IMR-90 (cell line): Measurements from ENCODE around the gene ARHGEF38. TPM values are rescaled to one million over a fixed set of nuclear protein-coding genes. Genes with fewer than 3 reads are reported as not detected.

Source experiments
- ATAC-seq: fragments of 200-7000 bp; cut with Tn5 transposase; 2 replicates; pipeline ENCODE4 v1.9.1; 2020; ENCODE audit warnings: low read depth, mild to moderate bottlenecking, moderate library complexity
- BruUV-seq: library from RNA; stranded (reverse); fragments of 400-500 nt; replicated peaks from 2 replicates; lab custom pipeline; 2021; lab: Mats Ljungman, UMichigan
- CTCF ChIA-PET: fragments of 300-600 bp; formaldehyde crosslinking; extraction: SDS; loops from one replicate; lab custom pipeline; 2021; ENCODE audit warnings: antibody characterized with exemption; lab: Yijun Ruan, JAX
- POLR2A ChIA-PET: fragments of 300-600 bp; sonication (Branson Sonifier 250); formaldehyde crosslinking; loops from one replicate; lab custom pipeline; 2022; ENCODE audit warnings: antibody characterized with exemption; ENCODE audit not compliant: unreplicated experiment; lab: Charles Lee
- DNase-seq: peaks from one replicate; pipeline ENCODE4 v3.0.0; 2013
- H2AFZ ChIP-seq: replicated peaks from 2 replicates; pipeline ENCODE3; 2013; ENCODE audit warnings: low read length, mild to moderate bottlenecking; ENCODE audit not compliant: poor library complexity
- H2AK5ac ChIP-seq: 2 replicates; pipeline ENCODE4 v1.6.1; 2013; ENCODE audit warnings: low read depth, low read length, inconsistent platforms
- H2AK9ac ChIP-seq: replicated peaks from 2 replicates; pipeline ENCODE3; 2013; ENCODE audit warnings: mild to moderate bottlenecking, low read depth, low read length, moderate library complexity; ENCODE audit not compliant: poor library complexity
- H2BK120ac ChIP-seq: 2 replicates; pipeline ENCODE4 v1.6.1; 2013; ENCODE audit warnings: low read depth, low read length, inconsistent platforms
- H2BK15ac ChIP-seq: 3 replicates; pipeline ENCODE4 v1.6.1; 2013; ENCODE audit warnings: low read depth, low read length, inconsistent platforms
- H2BK20ac ChIP-seq: 2 replicates; pipeline ENCODE4 v1.6.1; 2013; ENCODE audit warnings: low read depth, mild to moderate bottlenecking, inconsistent platforms, low read length, moderate library complexity
- H2BK5ac ChIP-seq: 2 replicates; pipeline ENCODE4 v1.6.1; 2013; ENCODE audit warnings: mild to moderate bottlenecking, low read depth, low read length, inconsistent platforms; ENCODE audit not compliant: poor library complexity, severe bottlenecking
- H3K14ac ChIP-seq: replicated peaks from 2 replicates; pipeline ENCODE4 v1.6.1; 2013; ENCODE audit warnings: low read depth, low read length, inconsistent platforms
- H3K18ac ChIP-seq: 2 replicates; pipeline ENCODE4 v1.6.1; 2013; ENCODE audit warnings: low read depth, low read length, control low read depth
- H3K23ac ChIP-seq: 2 replicates; pipeline ENCODE4 v1.6.1; 2013; ENCODE audit warnings: low read depth, low read length, inconsistent platforms
- H3K27ac ChIP-seq: 2 replicates; pipeline ENCODE4 v1.5.1; 2013; ENCODE audit warnings: mild to moderate bottlenecking, control low read depth, low read length; ENCODE audit not compliant: insufficient read depth
- H3K27me3 ChIP-seq: 2 replicates; pipeline ENCODE4 v1.6.1; 2013; ENCODE audit warnings: low read length; ENCODE audit not compliant: control insufficient read depth, insufficient read depth
- H3K36me3 ChIP-seq: 2 replicates; pipeline ENCODE4 v1.6.1; 2013; ENCODE audit warnings: low read length, mixed read lengths; ENCODE audit not compliant: control insufficient read depth, insufficient read depth
- H3K4ac ChIP-seq: 2 replicates; pipeline ENCODE4 v1.6.1; 2013; ENCODE audit warnings: low read depth, low read length, inconsistent platforms
- H3K4me1 ChIP-seq: 2 replicates; pipeline ENCODE4 v1.6.1; 2013; ENCODE audit warnings: low read length, mixed read lengths; ENCODE audit not compliant: control insufficient read depth, insufficient read depth
- H3K4me2 ChIP-seq: 2 replicates; pipeline ENCODE4 v1.6.1; 2013; ENCODE audit warnings: low read depth, mild to moderate bottlenecking, control low read depth, low read length, moderate library complexity
- H3K4me3 ChIP-seq: 2 replicates; pipeline ENCODE4 v1.5.1; 2013; ENCODE audit warnings: low read depth, mild to moderate bottlenecking, control low read depth, low read length, moderate library complexity; ENCODE audit not compliant: insufficient read depth
- H3K56ac ChIP-seq: 2 replicates; pipeline ENCODE4 v1.6.1; 2013; ENCODE audit warnings: low read length, inconsistent platforms; ENCODE audit not compliant: insufficient read depth; ENCODE audit errors: extremely low read depth
- H3K79me1 ChIP-seq, 2 experiments: 2 replicates each; pipeline ENCODE4 v1.6.1; 2013; ENCODE audit warnings: low read length in 2 of 2, inconsistent platforms in 1 of 2, low read depth in 1 of 2
- H3K9ac ChIP-seq: 2 replicates; pipeline ENCODE4 v1.6.1; 2013; ENCODE audit warnings: low read depth, low read length, control low read depth
- H3K9me1 ChIP-seq: 2 replicates; pipeline ENCODE4 v1.6.1; 2013; ENCODE audit warnings: low read length, inconsistent platforms; ENCODE audit not compliant: insufficient read depth
- H3K9me3 ChIP-seq: 2 replicates; pipeline ENCODE4 v1.6.1; 2013; ENCODE audit warnings: low read length; ENCODE audit not compliant: control insufficient read depth, insufficient read depth
- H4K20me1 ChIP-seq: 2 replicates; pipeline ENCODE4 v1.6.1; 2013; ENCODE audit warnings: low read length, inconsistent platforms; ENCODE audit not compliant: insufficient read depth
- H4K5ac ChIP-seq: 2 replicates; pipeline ENCODE4 v1.6.1; 2013; ENCODE audit warnings: mild to moderate bottlenecking, low read depth, low read length, control low read depth
- H4K8ac ChIP-seq, 2 experiments: 2 replicates each; pipeline ENCODE4 v1.6.1; 2013; ENCODE audit warnings: low read depth in 2 of 2, low read length in 2 of 2, control low read depth in 1 of 2, inconsistent platforms in 1 of 2
- H4K91ac ChIP-seq: 2 replicates; pipeline ENCODE4 v1.6.1; 2013; ENCODE audit warnings: low read depth, low read length, inconsistent platforms; ENCODE audit not compliant: insufficient read depth
- BHLHE40 ChIP-seq: fragments of 150-350 bp; IDR thresholded peaks from 2 replicates; pipeline ENCODE4 v1.6.1; 2016; ENCODE audit warnings: mild to moderate bottlenecking, low read depth, low read length
- CEBPB ChIP-seq: IDR thresholded peaks from 2 replicates; pipeline ENCODE4 v1.6.1; 2012; ENCODE audit warnings: low read depth, low read length, improper control_type of control experiment
- CHD1 ChIP-seq: IDR thresholded peaks from 2 replicates; pipeline ENCODE4 v1.6.1; 2012; ENCODE audit warnings: low read depth, low read length, improper control_type of control experiment
- ELK1 ChIP-seq: fragments of 150-350 bp; IDR thresholded peaks from 2 replicates; pipeline ENCODE4 v1.6.1; 2016; ENCODE audit warnings: low read depth, mild to moderate bottlenecking, low read length, moderate library complexity, borderline replicate concordance
- FOS ChIP-seq: fragments of 150-350 bp; IDR thresholded peaks from 2 replicates; pipeline ENCODE4 v1.6.1; 2016; ENCODE audit warnings: low read depth, low read length
- MAFK ChIP-seq: IDR thresholded peaks from 2 replicates; pipeline ENCODE4 v1.6.1; 2012; ENCODE audit warnings: low read depth, low read length, improper control_type of control experiment
- MAZ ChIP-seq: IDR thresholded peaks from 2 replicates; pipeline ENCODE4 v1.6.1; 2012; ENCODE audit warnings: low read depth, mild to moderate bottlenecking, low read length, improper control_type of control experiment, moderate library complexity, borderline replicate concordance
- MXI1 ChIP-seq: IDR thresholded peaks from 2 replicates; pipeline ENCODE4 v1.6.1; 2012; ENCODE audit warnings: low read depth, mild to moderate bottlenecking, low read length, moderate library complexity, borderline replicate concordance
- NFE2L2 ChIP-seq: fragments of 150-350 bp; IDR thresholded peaks from 2 replicates; pipeline ENCODE4 v1.6.1; 2016; ENCODE audit warnings: low read depth, mild to moderate bottlenecking, low read length
- POLR2A ChIP-seq: IDR thresholded peaks from 2 replicates; pipeline ENCODE4 v1.6.1; 2012; ENCODE audit warnings: mild to moderate bottlenecking, low read depth, low read length
- RAD21 ChIP-seq: IDR thresholded peaks from 2 replicates; pipeline ENCODE4 v1.6.1; 2012; ENCODE audit warnings: low read length, improper control_type of control experiment
- RCOR1 ChIP-seq: IDR thresholded peaks from 2 replicates; pipeline ENCODE4 v1.6.1; 2012; ENCODE audit warnings: mild to moderate bottlenecking, low read length, improper control_type of control experiment; ENCODE audit not compliant: insufficient replicate concordance
- RFX5 ChIP-seq: IDR thresholded peaks from 2 replicates; pipeline ENCODE4 v1.8.0; 2012; ENCODE audit warnings: low read depth, mild to moderate bottlenecking, low read length, moderate library complexity
- SMC3 ChIP-seq: fragments of 150-350 bp; IDR thresholded peaks from 2 replicates; pipeline ENCODE4 v1.6.1; 2016; ENCODE audit warnings: low read depth, mild to moderate bottlenecking, antibody characterized with exemption, low read length, moderate library complexity
- USF2 ChIP-seq: fragments of 150-350 bp; IDR thresholded peaks from 2 replicates; pipeline ENCODE4 v1.6.1; 2017; ENCODE audit warnings: mild to moderate bottlenecking, antibody characterized with exemption, low read length, low read depth
- WGBS, 2 experiments: methylation state at CpG; one replicate each; pipeline versions ENCODE4 v1.1.5 to v1.1.7; 2013; ENCODE audit warnings: missing lambda C conversion rate in 2 of 2; ENCODE audit not compliant: insufficient read length in 1 of 2; ENCODE audit errors: extremely low coverage in 2 of 2; 5-methylcytosine and 5-hydroxymethylcytosine counted together
- dilution Hi-C: fragments of 300-500 bp; cut with HindIII; formaldehyde crosslinking; loops from one replicate; pipeline ENCODE4 v1.14.3; 2018; ENCODE audit warnings: low sequenced_read_pairs; ENCODE audit not compliant: unreplicated experiment
- in situ Hi-C: fragments of 300-500 bp; cut with MboI; formaldehyde crosslinking; loops from 3 replicates; pipeline ENCODE4 v1.14.3; 2019; ENCODE audit warnings: low sequenced_read_pairs, inconsistent platforms, mixed read lengths
- intact Hi-C: fragments of 100-400 bp; cut with micrococcal nuclease; formaldehyde crosslinking; loops from 2 replicates; pipeline ENCODE4 v1.10.0; 2022
- polyA plus RNA-seq, 3 experiments: library from polyadenylated mRNA; depleted of rRNA; stranded (reverse); fragments of >200 nt; gene quantifications; 2 replicates each; pipeline ENCODE4 v1.2.3, GENCODE V29; 2012; ENCODE audit warnings: low replicate concordance in 1 of 3
- total RNA-seq: library from RNA; depleted of rRNA; stranded (reverse); fragments of >200 nt; gene quantifications from 2 replicates; pipeline ENCODE4 v1.2.3, GENCODE V29; 2012
- TF ChIP-seq, protein P1 (sequence below): conservative IDR thresholded peaks from 2 replicates; pipeline ENCODE4 v1.5.1; 2012; ENCODE audit warnings: mild to moderate bottlenecking, low read depth, low read length, improper control_type of control experiment

The ARHGEF38 gene
- total and polyA plus RNA-seq, 2 of the 4 experiments (the other 2 are of a cell fraction) = not detected

GRCh38 chr4:105603158-105603557 is 50.7 kb downstream of the ARHGEF38 start:
- Histone ChIP-seq H3K14ac (no peak overlapping the region), H3K4ac (no peak overlapping the region), H2BK5ac (no peak overlapping the region), H3K27ac (no peak overlapping the region), H2BK15ac (no peak overlapping the region), H3K9me1 (no peaks in the 10 kb centered on the region), H3K9ac (no peak overlapping the region), H3K9me3 (no peaks in the 10 kb centered on the region), H3K18ac (no peak overlapping the region), H2AK9ac (no peak overlapping the region), H4K20me1 (no peaks in the 10 kb centered on the region), H2AK5ac (no peak overlapping the region), H3K27me3 (no peaks in the 10 kb centered on the region; the same call in 1 of the 2 replicates), H4K5ac (no peak overlapping the region), H3K4me1 (no peaks in the 10 kb centered on the region), H3K36me3 (no peaks in the 10 kb centered on the region), H2BK20ac (no peak overlapping the region), H3K79me1 (no peaks in the 10 kb centered on the region), H3K23ac (no peak overlapping the region), H2BK120ac (no peak overlapping the region), H3K4me3 (no peak overlapping the region), H4K91ac (no peak overlapping the region), H3K4me2 (no peak overlapping the region), H4K8ac (no peak overlapping the region), H2AFZ (no peak overlapping the region), H3K56ac (no peak overlapping the region)
- no CpG with 5 or more reads among the region's 1 CpG for WGBS, 2 experiments
- CTCF ChIA-PET = no interaction called here
- POLR2A ChIA-PET = no interaction called here
- intact Hi-C loops = no loop called here
- BruUV-seq = no TSS peak
- no peak for ATAC-seq
- no peak for DNase-seq
- dilution Hi-C loops = no loop called here
- TF ChIP-seq USF2 = no peak
- no peak for TF ChIP-seq CHD1
- no peak for TF ChIP-seq ELK1
- TF ChIP-seq NFE2L2 = no peak
- no peak for TF ChIP-seq SMC3
- no peak for TF ChIP-seq MAFK
- no peak for TF ChIP-seq POLR2A
- TF ChIP-seq BHLHE40 = no peak
- no peak for TF ChIP-seq RAD21
- TF ChIP-seq MAZ = no peak
- TF ChIP-seq MXI1 = no peak
- TF ChIP-seq CEBPB = no peak
- TF ChIP-seq RCOR1 = no peak
- no peak for TF ChIP-seq RFX5
- TF ChIP-seq, protein P1, sequence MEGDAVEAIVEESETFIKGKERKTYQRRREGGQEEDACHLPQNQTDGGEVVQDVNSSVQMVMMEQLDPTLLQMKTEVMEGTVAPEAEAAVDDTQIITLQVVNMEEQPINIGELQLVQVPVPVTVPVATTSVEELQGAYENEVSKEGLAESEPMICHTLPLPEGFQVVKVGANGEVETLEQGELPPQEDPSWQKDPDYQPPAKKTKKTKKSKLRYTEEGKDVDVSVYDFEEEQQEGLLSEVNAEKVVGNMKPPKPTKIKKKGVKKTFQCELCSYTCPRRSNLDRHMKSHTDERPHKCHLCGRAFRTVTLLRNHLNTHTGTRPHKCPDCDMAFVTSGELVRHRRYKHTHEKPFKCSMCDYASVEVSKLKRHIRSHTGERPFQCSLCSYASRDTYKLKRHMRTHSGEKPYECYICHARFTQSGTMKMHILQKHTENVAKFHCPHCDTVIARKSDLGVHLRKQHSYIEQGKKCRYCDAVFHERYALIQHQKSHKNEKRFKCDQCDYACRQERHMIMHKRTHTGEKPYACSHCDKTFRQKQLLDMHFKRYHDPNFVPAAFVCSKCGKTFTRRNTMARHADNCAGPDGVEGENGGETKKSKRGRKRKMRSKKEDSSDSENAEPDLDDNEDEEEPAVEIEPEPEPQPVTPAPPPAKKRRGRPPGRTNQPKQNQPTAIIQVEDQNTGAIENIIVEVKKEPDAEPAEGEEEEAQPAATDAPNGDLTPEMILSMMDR = no peak
- no peak for TF ChIP-seq FOS
- in situ Hi-C loops = no loop called here
